GM18907 (cell line): ENCODE measurements around the gene SCN3A.

Experiments
- ATAC-seq: cut with Tn5 transposase; IDR thresholded peaks from one replicate; pipeline ENCODE4 v1.9.1; 2021; ENCODE audit warnings: mild to moderate bottlenecking, moderate library complexity; ENCODE audit not compliant: unreplicated experiment

The SCN3A gene

GRCh38 chr2:165192729-165193128 is 11.1 kb downstream of the SCN3A start:
- ATAC-seq, result peak; percentile 33

GRCh38 chr2:165191096-165191728 is 12.6 kb downstream of the SCN3A start:
- ATAC-seq, result no peak

GRCh38 chr2:165185633-165186032 is 18.2 kb downstream of the SCN3A start:
- no peak for ATAC-seq

GRCh38 chr2:165182029-165182428 is 21.8 kb downstream of the SCN3A start:
- ATAC-seq, result no peak

- ATAC-seq, result no peak
Measured at GRCh38 chr2:165176780-165177179, 27.1 kb downstream of the SCN3A start.

- ATAC-seq, result no peak
Measured at GRCh38 chr2:165173215-165173614, 30.6 kb downstream of the SCN3A start.

- no peak for ATAC-seq
Measured at GRCh38 chr2:165164201-165164600, 39.6 kb downstream of the SCN3A start.

GRCh38 chr2:165163761-165164160 is 40.1 kb downstream of the SCN3A start:
- no peak for ATAC-seq

GRCh38 chr2:165162466-165162865 is 41.4 kb downstream of the SCN3A start:
- ATAC-seq, result no peak

- ATAC-seq, result no peak
Measured at GRCh38 chr2:165161510-165161909, 42.3 kb downstream of the SCN3A start.

- no peak for ATAC-seq
Measured at GRCh38 chr2:165157160-165157559, 46.7 kb downstream of the SCN3A start.

- ATAC-seq, result no peak
Measured at GRCh38 chr2:165155152-165155551, 48.7 kb downstream of the SCN3A start.

GRCh38 chr2:165149439-165149838 is 54.4 kb downstream of the SCN3A start:
- peak; percentile 85 for ATAC-seq

GRCh38 chr2:165147186-165148045 is 56.4 kb downstream of the SCN3A start:
- no peak for ATAC-seq

- peak; percentile 74 for ATAC-seq
Measured at GRCh38 chr2:165144315-165144714, 59.5 kb downstream of the SCN3A start.

GRCh38 chr2:165141601-165142354 is 62.1 kb downstream of the SCN3A start:
- ATAC-seq, result no peak

- no peak for ATAC-seq
Measured at GRCh38 chr2:165126244-165126643, 77.6 kb downstream of the SCN3A start.

GRCh38 chr2:165122521-165122920 is 81.3 kb downstream of the SCN3A start:
- ATAC-seq, result no peak

- no peak for ATAC-seq
Measured at GRCh38 chr2:165120740-165121467, 82.9 kb downstream of the SCN3A start.

- no peak for ATAC-seq
Measured at GRCh38 chr2:165115258-165115657, 88.6 kb downstream of the SCN3A start.

GRCh38 chr2:165114346-165114939 is 89.4 kb downstream of the SCN3A start:
- ATAC-seq, result no peak
